OCI-LY3 (cell line): ENCODE measurements around the gene ADAMTS6.

Experiments
- H2AFZ ChIP-seq: fragments of 200-600, 300-600 bp; shearing (Covaris generic); 2 replicates; pipeline ENCODE4 v1.6.0; 2014; ENCODE audit warnings: antibody characterized with exemption, low read depth, low read length
- H3K27ac ChIP-seq: fragments of 200-600, 300-600 bp; sonication (generic); 2 replicates; pipeline ENCODE4 v1.5.1; 2014; ENCODE audit warnings: mild to moderate bottlenecking, low read length, moderate library complexity, mixed read lengths
- H3K27me3 ChIP-seq: fragments of 200-600, 300-600 bp; sonication (generic); 2 replicates; pipeline ENCODE4 v1.6.1; 2014; ENCODE audit warnings: low read depth, low read length, mixed read lengths
- H3K36me3 ChIP-seq: fragments of 200-600, 300-600 bp; sonication (generic); replicated peaks from 2 replicates; pipeline ENCODE3; 2014; ENCODE audit warnings: low read depth, low read length, mixed read lengths
- H3K4me1 ChIP-seq: fragments of 300-600, 200-600 bp; sonication (generic); 2 replicates; pipeline ENCODE4 v1.6.1; 2014; ENCODE audit warnings: low read length, mixed read lengths
- H3K4me2 ChIP-seq: fragments of 200-600, 300-600 bp; sonication (generic); 2 replicates; pipeline ENCODE4 v1.6.1; 2014; ENCODE audit warnings: low read length, mixed read lengths
- H3K4me3 ChIP-seq: fragments of 300-600, 200-600 bp; sonication (generic); 2 replicates; pipeline ENCODE4 v1.5.1; 2014; ENCODE audit warnings: antibody characterized with exemption, mild to moderate bottlenecking, low read length, moderate library complexity
- H3K79me2 ChIP-seq: fragments of 300-600, 200-600 bp; shearing (Covaris generic); 2 replicates; pipeline ENCODE4 v1.6.1; 2014; ENCODE audit warnings: mild to moderate bottlenecking, low read length, mixed read lengths
- H3K9ac ChIP-seq: fragments of 300-600, 200-600 bp; shearing (Covaris generic); 2 replicates; pipeline ENCODE4 v1.6.0; 2014; ENCODE audit warnings: mild to moderate bottlenecking, low read length, moderate library complexity
- H3K9me3 ChIP-seq: fragments of 200-600, 300-600 bp; shearing (Covaris generic); 2 replicates; pipeline ENCODE4 v1.6.1; 2014; ENCODE audit warnings: low read length, mixed read lengths; ENCODE audit not compliant: insufficient read depth
- H4K20me1 ChIP-seq: fragments of 200-600, 300-600 bp; sonication (generic); 2 replicates; pipeline ENCODE4 v1.6.1; 2016; ENCODE audit warnings: low read length, mixed read lengths; ENCODE audit not compliant: insufficient read depth
- CTCF ChIP-seq: fragments of 200-600, 300-600 bp; sonication (generic); IDR thresholded peaks from 2 replicates; pipeline ENCODE4 v1.5.1; 2014; ENCODE audit warnings: antibody characterized with exemption, low read length, low read depth
- EZH2phosphoT487 ChIP-seq: fragments of 200-600 bp; shearing (Covaris generic); IDR thresholded peaks from 2 replicates; pipeline ENCODE4 v1.6.1; 2018; ENCODE audit warnings: antibody characterized with exemption, mixed run types, low read depth

The ADAMTS6 gene

GRCh38 chr5:65485405-65485804 is 3.7 kb upstream of the ADAMTS6 start:
- no peaks in the 10 kb centered on the region for H3K79me2 ChIP-seq
- H3K4me2 ChIP-seq: no peak overlapping the region
- no peaks in the 10 kb centered on the region for H4K20me1 ChIP-seq
- no peaks in the 10 kb centered on the region for H3K27me3 ChIP-seq
- H3K9me3 ChIP-seq: no peaks in the 10 kb centered on the region
- no peak overlapping the region for H2AFZ ChIP-seq
- H3K4me1 ChIP-seq: peaks cover 6% of the 10 kb centered on the region; the same call in 1 of the 2 replicates
- no peak for TF ChIP-seq CTCF
- TF ChIP-seq EZH2phosphoT487: no peak
- H3K27ac ChIP-seq: no peak overlapping the region
- no peak overlapping the region for H3K9ac ChIP-seq
- no peaks in the 10 kb centered on the region for H3K36me3 ChIP-seq
- no peak overlapping the region for H3K4me3 ChIP-seq

- Histone ChIP-seq H3K4me2 (peak overlapping the region; percentile 93), H3K9me3 (no peaks in the 10 kb centered on the region), H3K36me3 (no peaks in the 10 kb centered on the region), H3K27ac (no peak overlapping the region), H3K79me2 (no peaks in the 10 kb centered on the region), H3K4me1 (peaks cover 14% of the 10 kb centered on the region), H3K9ac (no peak overlapping the region), H3K27me3 (no peaks in the 10 kb centered on the region), H4K20me1 (no peaks in the 10 kb centered on the region), H2AFZ (no peak overlapping the region), H3K4me3 (peak overlapping the region; percentile 88)
- TF ChIP-seq CTCF (peak; percentile 55), EZH2phosphoT487 (no peak)
Measured at GRCh38 chr5:65483546-65484346, 2.0 kb upstream of the ADAMTS6 start.

- Histone ChIP-seq H4K20me1 (no peaks in the 10 kb centered on the region), H3K4me2 (peak overlapping the region; percentile 93), H3K36me3 (no peaks in the 10 kb centered on the region), H2AFZ (peak overlapping the region; percentile 99), H3K79me2 (no peaks in the 10 kb centered on the region), H3K4me3 (peak overlapping the region; percentile 88), H3K9me3 (no peaks in the 10 kb centered on the region), H3K4me1 (peaks cover 14% of the 10 kb centered on the region), H3K27ac (no peak overlapping the region), H3K9ac (peak overlapping the region; percentile 66), H3K27me3 (no peaks in the 10 kb centered on the region)
- TF ChIP-seq CTCF (no peak), EZH2phosphoT487 (no peak)
Measured at GRCh38 chr5:65482736-65483545, 1.2 kb upstream of the ADAMTS6 start.

- Histone ChIP-seq H3K36me3 (no peaks in the 10 kb centered on the region), H3K9ac (peak overlapping the region; percentile 66), H3K4me2 (peak overlapping the region; percentile 93), H3K27me3 (no peaks in the 10 kb centered on the region), H3K4me3 (peak overlapping the region; percentile 88), H3K4me1 (peaks cover 14% of the 10 kb centered on the region), H2AFZ (peak overlapping the region; percentile 99), H4K20me1 (no peaks in the 10 kb centered on the region), H3K79me2 (no peaks in the 10 kb centered on the region), H3K27ac (no peak overlapping the region), H3K9me3 (no peaks in the 10 kb centered on the region)
- no peak for TF ChIP-seq EZH2phosphoT487
Measured at GRCh38 chr5:65482296-65482735, 596 bp upstream of the ADAMTS6 start.
